Glomerular visceral epithelial cell (primary cell): ENCODE results near the gene PARVB.
"Not testable (repeated sequence)": the region's sequence is repeated elsewhere in the genome, so short reads cannot be mapped to it uniquely, and the experiment has no call there.

Source experiments
- DNase-seq: peaks from one replicate; pipeline ENCODE4 v3.0.0-alpha.2; 2016; ENCODE audit errors: extremely low spot score

Gene PARVB

DNA sequence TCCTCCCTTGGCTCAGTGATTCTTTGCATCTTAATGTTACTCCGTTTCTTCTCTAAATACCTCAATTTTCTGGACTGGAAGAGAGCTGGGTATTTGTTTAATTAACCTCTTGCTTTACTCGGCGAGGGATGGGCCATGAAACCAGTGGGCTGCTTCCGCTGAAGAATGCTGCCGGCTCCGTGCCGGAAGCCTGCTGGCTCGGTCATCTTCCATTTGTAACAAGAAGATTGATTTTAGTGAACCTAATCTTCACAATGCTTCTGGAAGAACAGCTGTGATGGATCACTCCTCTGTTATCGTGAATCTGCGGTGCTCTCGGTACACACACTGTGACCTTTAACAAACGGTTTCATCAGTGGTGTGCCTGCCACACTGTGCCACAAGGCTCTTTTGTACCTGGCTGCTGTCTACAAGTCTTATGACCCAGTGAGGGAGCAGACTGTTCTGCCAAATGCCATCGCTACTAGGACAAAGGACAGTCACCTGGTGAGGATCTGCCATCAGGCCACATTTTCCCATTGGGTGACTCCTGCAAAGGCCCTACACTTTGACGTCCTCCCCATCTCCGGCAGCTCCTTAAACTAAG, 25.3 kb upstream of the PARVB start:
- no peak for DNase-seq

DNA sequence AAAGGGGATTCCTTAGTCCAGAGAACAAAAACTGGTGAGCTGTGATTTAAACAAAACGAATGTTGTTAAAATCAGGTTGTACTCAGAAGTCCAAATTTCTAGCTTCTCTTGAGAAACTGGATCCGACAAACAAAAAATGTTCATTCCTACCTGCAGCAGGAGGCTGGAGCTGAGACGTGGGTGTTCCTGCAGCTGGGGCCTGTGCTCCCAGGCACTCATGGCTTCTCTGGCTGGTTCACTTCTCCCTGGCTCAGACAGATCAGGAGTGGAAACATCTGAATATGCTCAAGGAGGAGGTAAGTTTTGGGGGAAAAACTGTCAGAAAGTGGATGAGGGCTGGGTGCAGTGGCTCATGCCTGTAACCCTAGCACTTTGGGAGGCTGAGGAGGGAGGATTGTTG, 24.7 kb upstream of the PARVB start:
- DNase-seq, result no peak

DNA sequence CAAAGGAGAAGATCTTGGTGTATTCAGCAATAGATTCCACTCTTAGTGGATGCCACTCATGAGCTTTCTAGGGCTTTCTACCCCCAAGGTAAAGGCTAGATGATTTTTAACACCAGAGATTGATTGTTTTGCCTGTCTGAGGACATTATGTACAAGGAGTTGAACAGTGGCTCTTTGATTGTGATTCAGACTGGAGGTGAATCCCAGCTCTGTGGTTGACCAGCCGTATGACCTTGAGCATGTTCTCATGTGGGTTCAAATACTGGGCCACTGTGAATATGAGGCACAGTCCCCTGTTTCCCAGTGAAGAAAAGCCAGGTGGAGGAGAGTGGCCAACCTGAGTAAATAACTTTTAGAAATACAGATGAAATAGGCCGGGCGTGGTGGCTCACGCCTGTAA, 24.0 kb upstream of the PARVB start:
- no peak for DNase-seq

GRCh38 chr22:44001521-44001920, 22.6 kb upstream of the PARVB start:
- no peak for DNase-seq

DNA sequence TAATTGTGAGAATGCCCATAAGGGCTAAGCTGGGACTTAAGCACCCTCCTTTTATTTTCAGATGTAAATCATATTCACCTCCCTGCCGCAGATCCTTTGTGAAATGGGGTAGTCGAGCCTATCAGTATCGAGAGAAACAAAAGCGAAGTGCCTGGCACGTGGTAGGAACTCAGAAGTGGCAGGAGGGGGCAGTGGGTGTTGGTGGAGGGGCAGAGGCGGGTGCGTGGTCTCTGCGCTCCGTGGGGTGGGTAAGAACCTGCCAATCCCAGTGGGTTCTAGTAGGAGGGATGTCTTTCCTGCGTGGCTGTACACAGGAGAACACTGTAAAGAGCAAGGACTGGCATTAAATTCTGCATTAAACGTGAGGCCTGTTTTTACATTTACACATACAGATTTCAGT, 21.8 kb upstream of the PARVB start:
- DNase-seq, result no peak

DNA sequence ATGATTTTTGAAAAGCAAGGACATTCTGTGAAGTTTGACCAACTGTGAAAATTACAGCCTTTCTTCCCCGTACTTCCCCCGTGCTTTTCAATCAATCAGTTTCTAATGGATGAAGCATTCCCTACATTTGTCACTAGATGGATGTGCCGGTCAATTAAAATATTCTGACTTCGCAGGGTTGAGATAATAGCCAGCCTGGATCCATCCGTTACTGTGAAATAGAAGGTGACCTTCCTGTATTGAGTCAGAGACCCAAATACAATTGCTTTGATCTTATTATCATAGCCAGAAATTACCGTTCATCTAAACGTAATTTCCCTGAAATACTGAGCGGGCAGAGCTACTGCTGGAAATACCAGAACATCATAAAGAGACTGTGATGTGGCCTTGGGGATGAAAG, 21.1 kb upstream of the PARVB start:
- DNase-seq, result no peak

DNA sequence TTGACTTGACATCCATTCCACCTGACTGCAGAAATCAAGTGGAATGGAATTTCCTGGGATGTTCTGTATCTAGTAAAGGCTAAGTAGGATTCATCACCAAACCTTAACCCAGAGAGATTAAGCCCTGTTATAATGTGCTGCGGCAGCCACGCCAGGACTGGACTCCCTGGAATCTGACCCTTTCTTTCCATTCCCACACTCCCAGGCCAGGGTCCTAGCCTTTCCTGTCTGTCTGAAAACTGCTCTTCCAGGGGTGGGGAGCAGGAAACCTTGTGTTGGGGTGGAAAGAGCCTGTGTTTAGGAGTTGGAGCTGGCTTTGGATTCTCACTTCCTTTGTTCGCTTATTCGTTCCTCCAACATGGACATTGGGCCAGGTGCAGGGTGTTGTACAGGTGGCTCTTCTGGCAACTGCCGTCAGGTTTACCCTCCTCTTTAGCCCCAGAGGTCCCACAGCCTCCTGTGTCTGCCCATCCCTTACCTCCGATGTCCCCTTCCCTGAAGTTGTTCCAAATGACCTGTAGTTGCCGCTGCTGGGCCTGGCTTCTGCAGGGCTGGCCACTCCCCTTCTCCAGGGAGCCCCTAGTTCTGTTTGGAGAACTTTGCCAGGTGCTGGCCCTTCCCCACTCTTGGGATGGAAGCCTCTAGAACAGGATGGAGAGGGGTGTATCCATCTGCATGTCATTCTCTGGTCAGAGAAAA, 20.5 kb upstream of the PARVB start:
- no peak for DNase-seq

DNA sequence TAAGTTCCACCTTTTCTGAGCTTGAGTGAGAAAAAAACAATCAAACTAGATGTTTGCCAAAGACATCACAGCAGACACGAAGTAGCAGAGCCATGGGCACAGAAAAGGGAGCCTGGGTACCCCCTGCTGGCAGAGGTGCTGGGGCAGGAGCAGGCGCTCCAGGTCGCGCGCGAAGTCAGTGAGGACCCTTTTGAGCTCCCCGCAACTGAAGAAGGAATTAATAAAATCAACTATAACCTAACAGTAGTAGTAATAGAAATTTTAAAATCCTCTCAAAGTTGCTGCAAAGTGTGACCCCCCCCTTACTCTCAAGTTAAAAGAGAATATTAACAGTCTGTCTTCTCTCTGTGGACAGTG, 20.0 kb upstream of the PARVB start:
- no peak for DNase-seq

DNA sequence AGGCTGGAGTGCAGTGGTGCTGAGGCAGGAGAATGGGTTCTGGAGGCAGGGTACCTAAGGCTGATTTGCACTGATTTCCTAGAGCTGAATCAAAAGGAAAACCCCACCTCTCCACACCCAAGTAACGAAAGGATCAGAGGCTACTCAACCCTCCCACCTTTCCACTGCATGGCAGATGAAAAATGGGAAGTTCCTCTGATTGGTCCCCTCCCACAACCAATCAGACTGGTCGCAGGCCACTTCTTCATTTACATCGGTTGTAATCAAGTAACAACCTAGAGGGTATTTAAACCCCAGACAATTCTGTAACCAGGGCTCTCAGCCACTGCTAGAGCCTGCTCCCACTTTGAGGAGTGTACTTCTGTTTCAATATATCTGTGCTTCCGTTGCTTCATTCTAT, 18.6 kb upstream of the PARVB start:
- DNase-seq, result no peak

- no peak for DNase-seq
Measured at GRCh38 chr22:44012162-44012561, 11.9 kb upstream of the PARVB start.

DNA sequence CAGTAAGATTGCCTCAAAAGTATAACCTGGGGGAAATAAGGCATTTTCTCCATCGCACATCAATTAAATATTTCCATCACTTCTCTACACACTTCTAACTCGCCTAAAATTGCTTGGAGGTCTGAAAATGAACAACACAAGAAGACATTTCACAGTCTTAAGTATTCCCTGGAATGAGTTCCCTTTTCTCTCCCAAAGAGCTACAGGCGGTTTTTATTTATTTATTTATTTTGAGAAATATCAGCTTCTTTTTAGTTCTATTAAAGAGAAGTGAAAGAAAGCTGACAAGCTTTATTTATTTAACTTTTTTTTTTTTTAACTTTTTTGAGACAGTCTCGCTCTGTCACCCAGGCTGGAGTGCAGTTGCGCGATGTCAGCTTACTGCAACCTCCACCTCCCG, 11.5 kb upstream of the PARVB start:
- DNase-seq, result no peak

DNA sequence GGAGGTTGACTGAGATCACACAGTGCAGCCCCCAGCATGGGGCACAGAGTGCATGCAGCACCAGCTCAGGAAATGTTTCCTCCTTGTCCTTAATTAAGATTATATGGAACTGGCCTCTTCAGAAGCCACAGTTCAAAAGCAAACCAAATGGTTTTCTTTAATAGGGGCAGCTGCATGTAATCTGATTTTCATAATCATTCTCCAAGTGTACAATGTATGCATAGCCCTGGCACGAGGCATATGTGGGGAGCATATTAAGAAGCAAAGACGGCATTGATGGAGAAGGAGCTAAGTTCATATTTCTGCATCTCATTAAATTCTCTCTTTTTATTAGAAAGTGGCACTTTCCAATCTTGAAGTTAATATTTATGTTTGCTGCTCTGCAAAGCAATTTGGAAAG, 9.9 kb upstream of the PARVB start:
- no peak for DNase-seq

GRCh38 chr22:44016586-44016985, 7.5 kb upstream of the PARVB start:
- not testable (repeated sequence) for DNase-seq

- no peak for DNase-seq
Measured at GRCh38 chr22:44018594-44018993, 5.5 kb upstream of the PARVB start.

GRCh38 chr22:44019416-44019815, 4.7 kb upstream of the PARVB start:
- no peak for DNase-seq

DNA sequence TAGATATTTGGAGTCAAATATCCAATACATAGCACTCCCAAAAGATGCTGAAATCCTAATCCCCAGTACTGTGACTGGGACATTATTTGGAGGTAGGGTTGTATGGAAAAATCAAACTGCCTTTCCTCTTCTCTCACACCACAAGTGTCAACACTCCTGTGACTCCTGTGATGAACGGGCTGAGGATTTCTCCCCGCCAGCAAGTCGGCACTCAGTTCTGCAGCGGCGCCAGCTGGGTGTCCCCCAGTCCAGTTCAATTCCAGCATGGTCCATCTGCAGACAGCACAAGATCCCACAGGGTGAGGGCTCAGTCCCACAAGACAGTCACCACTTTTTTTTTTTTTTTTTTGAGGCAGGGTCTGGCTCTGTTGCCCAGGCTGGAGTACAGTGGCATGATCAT, 4.3 kb upstream of the PARVB start:
- DNase-seq, result no peak

- no peak for DNase-seq
Measured at GRCh38 chr22:44020981-44021380, 3.1 kb upstream of the PARVB start.

- peak; percentile 42 for DNase-seq
Measured at GRCh38 chr22:44023404-44024287, 456 bp upstream of the PARVB start.

- DNase-seq, result no peak
Measured at GRCh38 chr22:44025171-44026065, 1.3 kb downstream of the PARVB start.

DNA sequence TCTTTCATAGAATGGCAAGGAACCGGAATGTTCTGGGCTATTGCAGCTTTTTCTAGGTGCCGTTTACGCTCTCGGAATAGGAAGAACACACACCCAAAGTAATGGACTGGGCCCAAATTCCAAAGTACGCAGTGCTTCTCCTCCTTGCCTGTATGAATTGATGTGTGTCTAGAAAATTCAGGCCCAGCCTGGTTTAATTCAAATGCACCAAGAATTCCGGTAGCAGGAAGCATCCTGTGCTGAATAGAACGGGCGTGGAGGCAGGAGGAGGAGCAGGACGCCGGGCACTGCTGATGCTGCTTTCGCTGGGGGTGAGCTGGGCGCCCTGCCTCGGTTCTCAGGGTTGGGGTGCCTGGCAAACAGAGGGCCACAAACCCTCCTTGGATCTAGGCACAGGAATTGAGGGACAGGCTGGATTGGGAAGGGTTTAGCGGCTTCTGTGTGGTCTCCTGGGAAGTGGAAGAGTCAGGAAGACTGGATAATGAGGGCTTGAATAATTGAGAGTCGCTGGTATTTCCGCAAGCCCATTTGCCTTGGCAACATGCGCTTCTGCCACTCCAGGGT, 2.0 kb downstream of the PARVB start:
- no peak for DNase-seq

DNA sequence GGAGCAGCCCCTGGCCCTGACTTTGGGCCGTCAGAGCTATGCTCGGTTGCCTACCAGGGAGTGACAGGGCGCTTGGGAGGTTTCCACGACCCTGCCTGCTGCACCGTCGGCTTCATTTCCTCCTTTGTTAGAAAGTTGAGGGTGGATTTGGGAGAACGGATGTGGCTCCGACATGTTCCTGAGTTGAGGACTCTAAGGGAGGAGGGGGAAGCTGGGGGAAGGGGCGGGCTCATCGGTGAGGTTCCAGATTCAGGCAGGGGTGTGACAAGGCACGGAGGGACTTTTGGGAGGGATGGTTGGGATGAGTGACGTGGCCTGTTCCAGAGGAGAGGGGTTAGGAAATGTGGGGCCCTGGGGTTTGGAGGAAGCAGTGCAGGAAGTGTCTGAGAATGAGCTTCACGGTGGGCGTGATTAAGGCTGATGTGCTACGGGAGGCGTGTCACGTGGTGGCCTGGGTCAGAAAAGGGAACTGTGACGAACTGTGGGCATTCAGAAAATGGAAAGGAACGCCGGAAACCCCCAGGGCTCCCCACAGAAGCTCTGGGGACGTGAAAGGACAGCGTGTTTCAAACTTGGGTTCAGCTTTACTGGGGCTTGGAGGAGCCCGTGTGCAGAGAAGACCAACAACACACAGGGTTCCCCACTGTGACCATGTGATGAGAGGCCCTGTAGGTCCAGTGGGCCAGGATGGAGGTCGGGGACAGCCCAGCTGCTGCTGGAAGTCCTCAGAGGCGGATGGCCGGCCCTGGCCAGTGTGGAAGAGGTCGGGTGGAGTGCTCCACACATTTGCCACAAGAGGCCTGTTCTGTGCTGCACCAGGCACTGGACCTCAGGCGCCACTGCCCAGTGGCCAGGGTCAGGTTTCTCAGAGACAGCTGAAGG, 2.8 kb downstream of the PARVB start:
- DNase-seq, result no peak
